ENCODE results near the gene COPS6.

DNA sequence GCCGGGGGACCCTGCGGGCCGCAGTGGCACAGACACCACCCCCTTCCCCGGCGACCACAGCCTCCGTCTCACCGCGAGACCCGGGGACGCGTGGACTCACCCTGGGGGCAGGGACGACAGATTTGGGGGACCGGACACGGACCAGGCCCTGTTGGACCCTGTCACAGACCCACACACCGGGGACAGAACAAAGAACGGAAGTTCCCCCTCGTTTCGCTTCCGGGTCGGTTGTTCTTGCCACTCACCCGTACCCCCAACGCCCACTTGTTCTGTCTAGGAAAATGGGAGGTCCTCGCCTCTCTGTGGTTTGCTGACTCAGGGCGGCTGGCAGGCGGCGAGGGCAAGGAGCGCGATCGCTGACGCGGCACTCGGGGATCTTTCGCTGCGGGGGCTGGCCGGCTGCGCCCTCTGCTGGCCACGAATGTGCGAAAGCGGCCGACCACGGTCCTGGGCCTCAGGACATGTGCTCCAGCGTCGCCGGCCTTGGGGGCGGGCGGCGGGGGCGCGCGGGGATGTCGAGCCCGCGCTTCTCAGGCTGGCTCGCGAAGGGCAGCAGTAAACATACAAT lies 7.2 kb upstream of the COPS6 start, which contains the start of gene ZNF3:
- no peak for TF ChIP-seq HDGF (IDR thresholded peaks at IDR 0.05; ENCODE audit: borderline replicate concordance)
- TF ChIP-seq FOXA1 (IDR thresholded peaks at IDR 0.05): no peak
- TF ChIP-seq BHLHE40 (IDR thresholded peaks at IDR 0.05; ENCODE audit: borderline replicate concordance): no peak
- TF ChIP-seq LEF1 (IDR thresholded peaks at IDR 0.05; ENCODE audit: borderline replicate concordance): no peak
- no peak for TF ChIP-seq FOXK2 (IDR thresholded peaks at IDR 0.05)
- no peak for TF ChIP-seq SP1 (IDR thresholded peaks at IDR 0.05)
- no peak for TF ChIP-seq ARNT (IDR thresholded peaks at IDR 0.05)
- TF ChIP-seq TARDBP (IDR thresholded peaks at IDR 0.05): no peak
- TF ChIP-seq FOXM1 (IDR thresholded peaks at IDR 0.05; ENCODE audit: borderline replicate concordance): no peak; the same call in 1 of the 2 replicates
- TF ChIP-seq ZNF384 (IDR thresholded peaks at IDR 0.05): no peak

All from HEK293T (cell line).